ENCODE data around the gene LSAMP.
"Not testable (repeated sequence)": the region's sequence is repeated elsewhere in the genome, so short reads cannot be mapped to it uniquely, and the experiment has no call there.

The LSAMP gene

GRCh38 chr3:116102037-116102436, 343.2 kb downstream of the LSAMP start:
- DNase-seq = no peak

- no peak for DNase-seq
These were observed 348.1 kb downstream of the LSAMP start for GRCh38 chr3:116097226-116097625.

- no peak for DNase-seq
These were observed 348.7 kb downstream of the LSAMP start for GRCh38 chr3:116096631-116097030.

GRCh38 chr3:116093374-116093773, 351.9 kb downstream of the LSAMP start:
- no peak for DNase-seq

- no peak for DNase-seq
These were observed 357.9 kb downstream of the LSAMP start for GRCh38 chr3:116087426-116087825.

- DNase-seq = no peak
These were observed 360.1 kb downstream of the LSAMP start for GRCh38 chr3:116084999-116085791.

GRCh38 chr3:116083683-116084082, 361.6 kb downstream of the LSAMP start:
- no peak for DNase-seq

GRCh38 chr3:116078561-116078960, 366.7 kb downstream of the LSAMP start:
- no peak for DNase-seq

GRCh38 chr3:116077557-116077956, 367.7 kb downstream of the LSAMP start:
- DNase-seq = no peak

GRCh38 chr3:116077059-116077458, 368.2 kb downstream of the LSAMP start:
- DNase-seq = no peak

- DNase-seq = not testable (repeated sequence)
These were observed 374.6 kb downstream of the LSAMP start for GRCh38 chr3:116070516-116071278.

GRCh38 chr3:116070061-116070460, 375.2 kb downstream of the LSAMP start:
- DNase-seq = no peak

- no peak for DNase-seq
These were observed 376.3 kb downstream of the LSAMP start for GRCh38 chr3:116069024-116069423.

- no peak for DNase-seq
These were observed 378.0 kb downstream of the LSAMP start for GRCh38 chr3:116067326-116067725.

GRCh38 chr3:116065501-116065900, 379.8 kb downstream of the LSAMP start:
- DNase-seq = no peak

- no peak for DNase-seq
These were observed 380.6 kb downstream of the LSAMP start for GRCh38 chr3:116064646-116065045.

- no peak for DNase-seq
These were observed 385.7 kb downstream of the LSAMP start for GRCh38 chr3:116059421-116060096.

GRCh38 chr3:116058844-116059243, 386.4 kb downstream of the LSAMP start:
- no peak for DNase-seq

GRCh38 chr3:116057400-116058006, 387.8 kb downstream of the LSAMP start:
- DNase-seq = no peak

GRCh38 chr3:116056280-116056679, 389.0 kb downstream of the LSAMP start:
- no peak for DNase-seq

GRCh38 chr3:116053017-116053416, 392.3 kb downstream of the LSAMP start:
- DNase-seq = no peak

GRCh38 chr3:116052602-116053001, 392.7 kb downstream of the LSAMP start:
- no peak for DNase-seq

GRCh38 chr3:116051586-116051985, 393.7 kb downstream of the LSAMP start:
- DNase-seq = no peak

All from suppressor macrophage (primary cell).